Endodermal cell (in vitro differentiated cells): ENCODE measurements around the gene EIF3B. TPM values are rescaled to one million over a fixed set of nuclear protein-coding genes. Genes with fewer than 3 reads are reported as not detected.

Experiments used
- DNase-seq: peaks from one replicate; pipeline ENCODE4 v3.0.0-alpha.2; 2017
- H3K27ac ChIP-seq: 2 replicates; pipeline ENCODE4 v1.5.1; 2013; ENCODE audit warnings: mild to moderate bottlenecking, low read depth, low read length, moderate library complexity
- H3K27me3 ChIP-seq: 2 replicates; pipeline ENCODE4 v1.6.1; 2013; ENCODE audit warnings: mild to moderate bottlenecking, low read length, moderate library complexity; ENCODE audit not compliant: insufficient read depth, control insufficient read depth, poor library complexity, severe bottlenecking
- H3K36me3 ChIP-seq: 2 replicates; pipeline ENCODE4 v1.7.0; 2013; ENCODE audit warnings: mild to moderate bottlenecking, low read length, moderate library complexity; ENCODE audit not compliant: control insufficient read depth, insufficient read depth
- H3K4me1 ChIP-seq: one replicate; pipeline ENCODE4 v1.7.0; 2013; ENCODE audit warnings: low read length; ENCODE audit not compliant: control insufficient read depth, insufficient read depth
- H3K4me3 ChIP-seq: 2 replicates; pipeline ENCODE4 v1.5.1; 2013; ENCODE audit warnings: mild to moderate bottlenecking, low read length, moderate library complexity
- H3K9ac ChIP-seq: 2 replicates; pipeline ENCODE4 v1.6.1; 2013; ENCODE audit warnings: mild to moderate bottlenecking, low read length, moderate library complexity; ENCODE audit not compliant: poor library complexity, severe bottlenecking; ENCODE audit errors: extremely low read depth
- H3K9me3 ChIP-seq: 2 replicates; pipeline ENCODE4 v1.6.1; 2013; ENCODE audit warnings: mild to moderate bottlenecking, low read length, moderate library complexity; ENCODE audit not compliant: control insufficient read depth
- H3K27ac Mint-ChIP-seq: 2 replicates; pipeline ENCODE4 v1.8.0; 2020; ENCODE audit warnings: mixed read lengths
- H3K27me3 Mint-ChIP-seq: 2 replicates; pipeline ENCODE4 v1.8.0; 2021; ENCODE audit warnings: mild to moderate bottlenecking, mixed read lengths; ENCODE audit not compliant: insufficient read depth
- H3K36me3 Mint-ChIP-seq: 2 replicates; pipeline ENCODE4 v1.8.0; 2020; ENCODE audit warnings: low read depth, mixed read lengths
- H3K4me1 Mint-ChIP-seq: 2 replicates; pipeline ENCODE4 v1.8.0; 2020; ENCODE audit warnings: mixed read lengths
- H3K4me3 Mint-ChIP-seq: 2 replicates; pipeline ENCODE4 v1.8.0; 2020; ENCODE audit warnings: mild to moderate bottlenecking, moderate library complexity, mixed read lengths
- H3K9me3 Mint-ChIP-seq: 2 replicates; pipeline ENCODE4 v1.8.0; 2020; ENCODE audit warnings: mild to moderate bottlenecking, mixed read lengths
- CTCF ChIP-seq: fragments of 200-600 bp; sonication (generic); conservative IDR thresholded peaks from 2 replicates; pipeline ENCODE4 v1.5.0; 2021; ENCODE audit warnings: antibody characterized with exemption, mild to moderate bottlenecking
- WGBS, 2 experiments: methylation state at CpG; one replicate each; pipeline versions ENCODE4 v1.1.5 to v1.1.7; 2013; ENCODE audit warnings: missing lambda C conversion rate in 2 of 2, mixed read lengths in 1 of 2; ENCODE audit not compliant: insufficient coverage in 1 of 2, insufficient read length in 1 of 2; 5-methylcytosine and 5-hydroxymethylcytosine counted together
- total RNA-seq, 2 donors: library from RNA; stranded (reverse); fragmentation: NEBNext Ultra II Directional in 1 of 2; extraction: Animal tissue kit (Norgen Biotek cat#: 25700) in 1 of 2; gene quantifications; 2 replicates in 1 of 2; 3 replicates in 1 of 2; pipeline ENCODE4 v1.2.1, GENCODE V29; 2021

Gene EIF3B
- total RNA-seq, 2 donors from 2014 or later: 172 to 220 TPM

GRCh38 chr7:2403718-2404648 lies 49.4 kb downstream of the EIF3B start:
- no peaks in the 10 kb centered on the region for H3K27me3 Mint-ChIP-seq
- Histone ChIP-seq H3K9ac (peak overlapping the region; percentile 67), H3K27me3 (no peaks in the 10 kb centered on the region), H3K9me3 (no peaks in the 10 kb centered on the region), H3K36me3 (no peaks in the 10 kb centered on the region), H3K27ac (no peak overlapping the region), H3K4me3 (peak overlapping the region; percentile 89), H3K4me1 (peaks cover 8% of the 10 kb centered on the region)
- no peaks in the 10 kb centered on the region for H3K9me3 Mint-ChIP-seq
- WGBS, 2 experiments: 5 to 10% methylated on average over 11 to 71 of the region's 71 CpGs
- peaks cover 31% of the 10 kb centered on the region for H3K4me1 Mint-ChIP-seq
- H3K4me3 Mint-ChIP-seq: peak overlapping the region; percentile 65
- TF ChIP-seq CTCF: peak; percentile 62
- peaks cover 4% of the 10 kb centered on the region for H3K36me3 Mint-ChIP-seq
- H3K27ac Mint-ChIP-seq: no peak overlapping the region
- DNase-seq: peak; percentile 80

GRCh38 chr7:2404714-2405119 lies 50.1 kb downstream of the EIF3B start:
- 87 to 90% methylated on average over 12 of the region's 12 CpGs for WGBS, 2 experiments
- peaks cover 4% of the 10 kb centered on the region for H3K36me3 Mint-ChIP-seq
- H3K27me3 Mint-ChIP-seq: no peaks in the 10 kb centered on the region
- no peaks in the 10 kb centered on the region for H3K27me3 ChIP-seq
- H3K36me3 ChIP-seq: no peaks in the 10 kb centered on the region
- peaks cover 8% of the 10 kb centered on the region for H3K4me1 ChIP-seq
- H3K27ac ChIP-seq: no peak overlapping the region
- peak overlapping the region; percentile 89 for H3K4me3 ChIP-seq
- H3K4me3 Mint-ChIP-seq: peak overlapping the region; percentile 65
- peaks cover 30% of the 10 kb centered on the region for H3K4me1 Mint-ChIP-seq
- no peaks in the 10 kb centered on the region for H3K9me3 Mint-ChIP-seq
- no peaks in the 10 kb centered on the region for H3K9me3 ChIP-seq
- no peak for DNase-seq
- H3K27ac Mint-ChIP-seq: no peak overlapping the region
- TF ChIP-seq CTCF: no peak
- H3K9ac ChIP-seq: peak overlapping the region; percentile 67

- no peaks in the 10 kb centered on the region for H3K36me3 ChIP-seq
- no peak overlapping the region for H3K9ac ChIP-seq
- H3K4me3 ChIP-seq: no peak overlapping the region
- Mint-ChIP-seq H3K4me3 (peak overlapping the region; percentile 65), H3K4me1 (peaks cover 25% of the 10 kb centered on the region), H3K36me3 (peaks cover 4% of the 10 kb centered on the region), H3K9me3 (no peaks in the 10 kb centered on the region), H3K27me3 (no peaks in the 10 kb centered on the region), H3K27ac (no peak overlapping the region)
- WGBS, 2 experiments: 87 to 96% methylated on average over 4 to 10 of the region's 10 CpGs
- TF ChIP-seq CTCF: no peak
- peaks cover 4% of the 10 kb centered on the region for H3K4me1 ChIP-seq
- DNase-seq: no peak
- H3K9me3 ChIP-seq: no peaks in the 10 kb centered on the region
- no peaks in the 10 kb centered on the region for H3K27me3 ChIP-seq
- no peak overlapping the region for H3K27ac ChIP-seq
Measured at GRCh38 chr7:2405201-2405600, 50.6 kb downstream of the EIF3B start.
